ENCODE results near the gene TTYH2.

GRCh38 chr17:74303305-74303704 is 89.9 kb downstream of the TTYH2 start:
- no peak for TF ChIP-seq CTCF (IDR thresholded peaks at IDR 0.05)
- no peak for TF ChIP-seq EP300 (IDR thresholded peaks at IDR 0.05)
- no peak for TF ChIP-seq POLR2A (IDR thresholded peaks at IDR 0.05)
